A375 (cell line): ENCODE data around the gene TCEAL7. TPM values are rescaled to one million over a fixed set of nuclear protein-coding genes. Genes with fewer than 3 reads are reported as not detected.

Experiments
- small RNA-seq: library from RNA; depleted of rRNA; stranded (forward); fragments of <200 nt; gene quantifications from one replicate; pipeline ENCODE3, GENCODE V24; 2014
- total RNA-seq: library from RNA; depleted of rRNA; stranded (reverse); fragments of >200 nt; shearing (Covaris generic); gene quantifications from 2 replicates; pipeline ENCODE4 v1.2.3, GENCODE V29; 2014; rRNA removed

The TCEAL7 gene, protein sequence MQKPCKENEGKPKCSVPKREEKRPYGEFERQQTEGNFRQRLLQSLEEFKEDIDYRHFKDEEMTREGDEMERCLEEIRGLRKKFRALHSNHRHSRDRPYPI
- total RNA-seq = not detected in 2 replicates

DNA sequence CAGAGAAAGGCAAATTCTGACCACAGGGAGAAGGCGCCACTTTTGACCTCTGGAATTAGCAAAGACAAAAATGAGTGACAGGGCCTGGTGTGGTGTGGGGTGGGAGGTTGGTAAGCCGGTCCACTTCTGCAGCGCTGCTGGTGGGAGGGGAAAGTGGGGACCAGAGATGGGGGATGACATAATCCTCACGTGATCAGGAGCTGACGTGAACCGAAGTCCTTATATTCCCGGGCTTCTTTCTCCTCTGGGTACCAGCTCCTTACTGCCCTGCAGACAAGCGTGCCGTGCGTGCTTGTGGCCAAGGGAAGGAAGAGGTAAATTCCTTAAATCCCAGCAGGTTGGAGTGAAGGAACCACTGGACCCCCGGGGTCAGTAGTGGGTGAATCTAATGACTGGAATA is at the start of gene TCEAL7:
TSS of gene TCEAL7 (plus strand) at position 249 of the 400 bp plus-strand sequence. CDS start 1,165 bp downstream, outside the sequence.

DNA sequence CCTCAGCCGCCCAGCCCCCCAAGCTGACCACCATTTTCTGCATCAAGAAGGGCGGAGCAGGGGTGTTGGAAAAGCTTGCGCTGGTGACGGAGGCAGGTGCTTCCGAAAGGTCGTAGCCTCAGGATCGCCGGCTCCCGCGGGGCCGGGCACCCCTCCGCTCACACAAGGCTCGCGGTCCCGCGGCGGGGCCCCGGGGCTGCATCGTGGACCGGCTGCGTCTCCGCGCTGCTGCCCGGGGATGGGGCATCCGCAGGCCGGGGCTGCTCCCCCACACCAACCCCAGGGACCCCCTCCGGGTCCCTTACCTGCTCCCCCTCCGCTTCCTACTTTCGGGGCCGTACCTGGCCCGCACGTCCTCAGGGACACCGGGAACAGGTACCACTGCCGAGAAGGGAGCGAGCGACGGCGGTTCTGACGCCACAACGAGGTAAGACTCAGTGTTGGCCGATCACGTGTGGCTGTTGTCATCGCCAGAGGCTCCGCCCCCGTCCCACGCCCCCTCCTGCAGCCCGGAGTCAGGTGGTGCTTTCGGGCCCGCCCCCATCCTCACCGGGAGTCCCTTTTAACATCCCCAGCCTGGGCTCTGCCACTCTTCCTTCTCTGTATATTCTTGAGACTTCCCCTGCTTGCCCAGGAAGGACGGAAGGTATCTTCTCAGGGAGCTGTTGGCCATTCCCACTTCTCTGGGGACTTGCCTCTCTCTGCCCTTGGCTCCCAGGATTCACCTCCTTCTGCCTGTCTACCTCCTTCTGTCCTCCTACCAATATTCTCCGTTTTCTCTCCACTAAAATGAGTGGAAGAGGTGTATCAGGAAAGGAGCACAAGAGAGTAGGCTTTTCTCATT is 19.3 kb upstream of the TCEAL7 start, which contains the start of gene BEX2:
TSS of gene BEX2 (minus strand) at position 436 of the 844 bp plus-strand sequence. CDS start 1,014 bp downstream, outside the sequence.

DNA sequence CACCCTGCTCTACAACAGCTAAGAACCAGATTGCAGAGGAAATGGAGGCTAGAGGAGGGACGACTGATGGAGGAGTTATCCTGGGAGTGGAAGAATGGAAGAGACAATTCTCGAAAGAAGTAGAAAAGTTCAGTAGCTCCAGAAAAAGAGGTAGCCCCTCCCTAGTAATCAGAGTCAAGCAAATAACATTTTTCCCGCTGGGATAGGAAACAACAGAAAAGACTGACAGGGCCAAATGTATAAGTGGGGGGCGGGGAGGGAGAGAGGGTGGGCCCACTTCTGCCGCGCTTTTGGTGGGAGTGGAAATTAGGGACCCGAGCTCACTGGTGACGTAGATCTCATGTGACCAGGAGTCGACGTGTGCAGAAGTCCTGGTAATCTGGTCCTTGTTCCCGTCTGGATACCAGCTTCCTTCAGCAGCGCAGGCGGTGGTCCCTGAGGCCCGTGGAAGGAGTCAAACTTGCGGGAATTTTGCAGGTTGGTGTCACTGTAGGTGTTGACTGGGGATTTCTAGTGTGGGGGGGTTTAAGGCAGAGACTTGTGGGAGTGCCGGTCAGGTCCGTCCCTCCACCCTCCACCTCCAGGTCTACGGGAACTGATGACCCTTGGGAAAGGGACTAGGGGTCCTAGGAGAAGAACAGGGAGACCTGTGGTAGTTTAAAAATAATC is 26.2 kb downstream of the TCEAL7 start, which contains the start of gene TCEAL9:
TSS of gene TCEAL9 (plus strand) at position 377 of the 669 bp plus-strand sequence. CDS start 1,179 bp downstream, outside the sequence.

DNA sequence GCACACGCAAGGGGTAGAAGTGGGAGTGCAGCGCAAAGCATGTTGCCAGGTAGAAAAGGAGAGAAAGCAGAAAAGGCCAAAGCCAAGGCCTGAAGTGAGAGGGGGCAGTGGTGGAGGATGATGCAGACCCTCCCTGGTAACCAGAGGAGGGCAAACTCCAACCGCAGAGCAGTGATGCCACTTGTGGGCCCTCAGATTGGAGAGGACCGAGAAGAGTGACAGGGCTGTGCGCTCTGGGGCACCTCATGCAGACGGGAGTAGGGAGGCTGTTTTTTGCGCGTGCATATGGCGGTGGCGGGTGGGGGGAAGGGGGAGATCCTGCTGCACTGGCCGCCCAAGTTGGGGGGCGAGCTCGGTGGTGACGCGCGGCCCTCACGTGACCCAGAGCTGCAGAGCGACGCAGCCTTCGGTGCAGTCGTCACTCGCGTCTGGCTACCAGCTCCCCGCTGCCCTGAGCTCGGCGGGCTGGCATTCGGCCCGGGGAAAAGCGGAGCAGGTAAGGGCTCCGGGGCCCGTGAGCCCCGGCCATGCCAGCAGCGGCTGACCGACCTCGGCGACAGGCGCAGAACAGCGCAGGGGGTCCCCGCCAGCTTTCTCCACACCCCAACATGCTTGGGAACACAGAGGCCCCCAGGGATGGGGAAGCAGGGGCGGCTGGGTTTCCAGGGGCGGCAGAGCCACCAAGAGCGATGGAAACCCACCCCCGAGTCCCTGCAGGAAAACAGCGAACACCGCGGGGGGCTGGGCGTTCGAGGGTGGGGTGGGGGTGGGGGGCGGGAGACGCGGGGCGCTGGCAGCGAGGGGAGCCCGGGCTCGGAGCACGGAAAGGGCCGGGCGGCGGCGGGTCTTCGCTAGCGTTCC is 46.3 kb downstream of the TCEAL7 start, which contains the start of gene BEX3:
TSS of gene BEX3 (plus strand) at position 421 of the 861 bp plus-strand sequence. CDS start 984 bp downstream, outside the sequence.

Small RNA genes lying within 50 kb of the gene (small RNA-seq; reads per million reads assigned to genes)
- not detected for gene Z92846.1

Other genes with a start within 250 kb of the TCEAL7 start
- not detected in 2 replicates for gene NXF3, start 237.1 kb upstream of the TCEAL7 start, total RNA-seq
- 11.6 and 12.0 TPM in 2 replicates for gene BEX4, start 115.1 kb upstream of the TCEAL7 start, total RNA-seq
- gene TCEAL8, start 75.1 kb upstream of the TCEAL7 start, total RNA-seq = 42.7 and 45.7 TPM in 2 replicates
- not detected in 2 replicates for gene TCEAL5, start 53.5 kb upstream of the TCEAL7 start, total RNA-seq
- 19.2 and 27.8 TPM in 2 replicates for gene BEX2, start 19.2 kb upstream of the TCEAL7 start, total RNA-seq
- gene TCEAL9, start 26.3 kb downstream of the TCEAL7 start, total RNA-seq = 28.1 and 35.2 TPM in 2 replicates
- 186 and 209 TPM in 2 replicates for gene BEX3, start 46.3 kb downstream of the TCEAL7 start, total RNA-seq
- gene RAB40A, start 189.2 kb downstream of the TCEAL7 start, total RNA-seq = not detected in 2 replicates